ENCODE measurements around the gene GNE.

- TF ChIP-seq CTCF (IDR thresholded peaks at IDR 0.05 in 4 of 5, conservative IDR thresholded peaks at IDR 0.05 in 1 of 5) (no peak), POLR2A (IDR thresholded peaks at IDR 0.05) (no peak)
These were observed 88.5 kb downstream of the GNE start for GRCh38 chr9:36169708-36170107.
